Lung (tissue), 12 donors: Measurements from ENCODE around the gene RIMS3. TPM values are rescaled to one million over a fixed set of nuclear protein-coding genes. Genes with fewer than 3 reads are reported as not detected.

Source experiments
- ATAC-seq: fragments of 200-7000 bp; cut with Tn5 transposase; one replicate; pipeline ENCODE4 v1.9.1; 2020; ENCODE audit warnings: moderate number of reproducible peaks; ENCODE audit not compliant: insufficient read depth, low FRiP score
- DNase-seq, 3 donors: peaks; one replicate each; pipeline ENCODE4 v3.0.0-alpha.2; 2013 to 2017
- H3K27ac ChIP-seq, 2 donors: one replicate each; pipeline ENCODE4 v1.5.1; 2013; ENCODE audit warnings: mild to moderate bottlenecking in 2 of 2, moderate library complexity in 2 of 2, control low read depth in 1 of 2, inconsistent platforms in 1 of 2, low read depth in 1 of 2, low read length in 1 of 2
- H3K27me3 ChIP-seq, 3 donors: one replicate each; pipeline ENCODE4 v1.5.1; 2013; ENCODE audit warnings: low read length in 2 of 3; ENCODE audit not compliant: control insufficient read depth in 3 of 3, insufficient read depth in 3 of 3
- H3K36me3 ChIP-seq, 4 donors: one replicate each; pipeline ENCODE4 v1.5.1; 2013; ENCODE audit warnings: low read length in 4 of 4, mild to moderate bottlenecking in 1 of 4, moderate library complexity in 1 of 4; ENCODE audit not compliant: control insufficient read depth in 4 of 4, insufficient read depth in 4 of 4
- H3K4me1 ChIP-seq, 5 donors: one replicate each; pipeline ENCODE4 v1.5.1; 2013; ENCODE audit warnings: low read length in 5 of 5, mild to moderate bottlenecking in 2 of 5, moderate library complexity in 1 of 5; ENCODE audit not compliant: control insufficient read depth in 5 of 5, insufficient read depth in 5 of 5
- H3K4me3 ChIP-seq: one replicate; pipeline ENCODE4 v1.5.1; 2013; ENCODE audit warnings: mild to moderate bottlenecking, control low read depth, moderate library complexity
- H3K9ac ChIP-seq, 2 donors: one replicate each; pipeline ENCODE4 v1.5.1; 2013; ENCODE audit warnings: low read length in 2 of 2, control low read depth in 1 of 2; ENCODE audit not compliant: insufficient read depth in 1 of 2
- H3K9me3 ChIP-seq, 4 donors: one replicate each; pipeline ENCODE4 v1.5.1; 2013; ENCODE audit warnings: low read length in 3 of 4, mild to moderate bottlenecking in 1 of 4, moderate library complexity in 1 of 4; ENCODE audit not compliant: control insufficient read depth in 4 of 4, insufficient read depth in 3 of 4
- CTCF ChIP-seq: IDR thresholded peaks from 2 replicates; pipeline ENCODE4 v1.5.1; 2012; ENCODE audit warnings: mild to moderate bottlenecking; ENCODE audit errors: control extremely low read depth, extremely low read depth
- WGBS, 2 donors: extraction: QIAGEN DNeasy Blood & Tissue Kit; methylation state at CpG; one replicate each; pipeline ENCODE4 v1.1.7; 2013; 5-methylcytosine and 5-hydroxymethylcytosine counted together
- polyA plus RNA-seq, 2 donors: library from polyadenylated mRNA; stranded (reverse); fragments of 200-250 nt; gene quantifications; one replicate each; pipeline ENCODE4 v1.2.1, GENCODE V29; 2013
- total RNA-seq, 2 donors: library from RNA; depleted of rRNA in 1 of 2; stranded (reverse); fragments of >200 nt in 1 of 2; gene quantifications; one replicate each; pipeline ENCODE4 v1.2.1, GENCODE V29; 2014 to 2021
- donor health status: control.
- donor health status: control.
- donor health status: Bipolar disorder and iron deficiency.
- donor health status: healthy.
- donor health status: DM: yes; HTN: yes; CAD: no.

RIMS3 gene
- total and polyA plus RNA-seq, 4 donors, result 0.93 to 5.5 (median 1.5) TPM

GRCh38 chr1:40709100-40709801, 43.8 kb upstream of the RIMS3 start:
- ATAC-seq, result peak; percentile 92
- no peak for TF ChIP-seq CTCF
- H3K27ac ChIP-seq, result peak overlapping the region; percentile 79 to 98
- H3K36me3 ChIP-seq, result peaks cover 0 to 8% (median 0%) of the 10 kb centered on the region in 4 donors
- H3K9me3 ChIP-seq, result no peaks in the 10 kb centered on the region
- WGBS, 2 donors, result 4 to 5% methylated on average over 10 of the region's 10 CpGs
- H3K9ac ChIP-seq, result peak overlapping the region; percentile 17 to 63
- H3K4me3 ChIP-seq, result peak overlapping the region; percentile 26
- H3K4me1 ChIP-seq, result peaks cover 0 to 36% (median 8%) of the 10 kb centered on the region in 5 donors
- H3K27me3 ChIP-seq, result no peaks in the 10 kb centered on the region
- DNase-seq, result peak; percentile 92 to 99 (median 98)

GRCh38 chr1:40708750-40709099, 43.2 kb upstream of the RIMS3 start:
- H3K27me3 ChIP-seq, result no peaks in the 10 kb centered on the region
- no peaks in the 10 kb centered on the region for H3K9me3 ChIP-seq
- peaks cover 0 to 7% (median 0%) of the 10 kb centered on the region in 4 donors for H3K36me3 ChIP-seq
- no peak for TF ChIP-seq CTCF
- peak overlapping the region; percentile 79 to 98 for H3K27ac ChIP-seq
- 4 to 17% methylated on average over 3 of the region's 3 CpGs for WGBS, 2 donors
- H3K9ac ChIP-seq, result no peak overlapping the region
- peaks cover 0 to 34% (median 8%) of the 10 kb centered on the region in 5 donors for H3K4me1 ChIP-seq
- DNase-seq (peak in 1 of 3 donors; percentile 89), ATAC-seq (peak; percentile 7)
- H3K4me3 ChIP-seq, result no peak overlapping the region

GRCh38 chr1:40706626-40707025, 41.1 kb upstream of the RIMS3 start:
- H3K27me3 ChIP-seq, result no peaks in the 10 kb centered on the region
- 94 to 97% methylated on average over 4 of the region's 4 CpGs for WGBS, 2 donors
- H3K4me3 ChIP-seq, result no peak overlapping the region
- no peak for DNase-seq
- no peaks in the 10 kb centered on the region for H3K9me3 ChIP-seq
- TF ChIP-seq CTCF, result no peak
- no peak overlapping the region for H3K27ac ChIP-seq
- no peak for ATAC-seq
- H3K4me1 ChIP-seq, result peaks cover 0 to 25% (median 8%) of the 10 kb centered on the region in 5 donors
- no peak overlapping the region for H3K9ac ChIP-seq
- no peaks in the 10 kb centered on the region for H3K36me3 ChIP-seq
